A673 (cell line): Measurements from ENCODE around the gene PRPH2. TPM values are rescaled to one million over a fixed set of nuclear protein-coding genes. Genes with fewer than 3 reads are reported as not detected.
A peak's percentile ranks its signal among the peaks of the same experiment; 100 is the strongest.

Experiments used
- BruUV-seq: library from RNA; stranded (reverse); fragments of 400-500 nt; replicated peaks from 2 replicates; lab custom pipeline; 2021; lab: Mats Ljungman, UMichigan
- CTCF ChIA-PET: fragments of 300-600 bp; sonication (Branson Sonifier 250); formaldehyde crosslinking; loops from one replicate; lab custom pipeline; 2022; ENCODE audit warnings: antibody characterized with exemption; lab: Charles Lee
- POLR2A ChIA-PET: fragments of 300-600 bp; sonication (Branson Sonifier 250); formaldehyde crosslinking; loops from one replicate; lab custom pipeline; 2022; ENCODE audit warnings: antibody characterized with exemption; ENCODE audit not compliant: low non-redundant PET; lab: Charles Lee
- DNase-seq: peaks from one replicate; pipeline ENCODE4 v3.0.0-alpha.2; 2015; ENCODE audit warnings: low spot score
- H3K27ac ChIP-seq: fragments of 200-600 bp; sonication (generic); 2 replicates; pipeline ENCODE4 v1.5.1; 2016; ENCODE audit warnings: mixed run types, low read depth, mild to moderate bottlenecking, mixed read lengths, antibody characterized with exemption, low read length; ENCODE audit not compliant: poor library complexity, severe bottlenecking
- H3K27me3 ChIP-seq: fragments of 200-600 bp; sonication (generic); replicated peaks from 2 replicates; pipeline ENCODE4 v1.6.1; 2017; ENCODE audit warnings: mixed run types, low read depth, mild to moderate bottlenecking, mixed read lengths, antibody characterized with exemption, low read length; ENCODE audit not compliant: insufficient read depth, poor library complexity
- H3K36me3 ChIP-seq: fragments of 200-600 bp; sonication (generic); 2 replicates; pipeline ENCODE4 v1.6.1; 2016; ENCODE audit warnings: mixed run types, mild to moderate bottlenecking, mixed read lengths, antibody characterized with exemption, low read length; ENCODE audit not compliant: insufficient read depth, poor library complexity, severe bottlenecking
- H3K4me1 ChIP-seq: fragments of 200-600 bp; sonication (generic); 2 replicates; pipeline ENCODE4 v1.6.1; 2017; ENCODE audit warnings: mixed run types, mild to moderate bottlenecking, mixed read lengths, antibody characterized with exemption, low read length; ENCODE audit not compliant: insufficient read depth, poor library complexity, severe bottlenecking
- H3K4me3 ChIP-seq: fragments of 200-600 bp; sonication (generic); 2 replicates; pipeline ENCODE4 v1.5.1; 2016; ENCODE audit warnings: low read depth, mixed run types, mild to moderate bottlenecking, mixed read lengths, low read length; ENCODE audit not compliant: poor library complexity, severe bottlenecking
- H3K9me3 ChIP-seq: fragments of 200-600 bp; sonication (generic); 2 replicates; pipeline ENCODE4 v1.6.1; 2016; ENCODE audit warnings: mixed run types, low read depth, mild to moderate bottlenecking, mixed read lengths, antibody characterized with exemption, low read length; ENCODE audit not compliant: poor library complexity, severe bottlenecking
- CTCF ChIP-seq: fragments of 300-800, 200-600 bp; sonication (generic); conservative IDR thresholded peaks from 2 replicates; pipeline ENCODE4 v1.5.1; 2017; ENCODE audit warnings: low read depth, mild to moderate bottlenecking, antibody characterized with exemption, low read length, moderate library complexity, mixed read lengths
- EZH2 ChIP-seq: fragments of 200-600 bp; sonication (generic); IDR thresholded peaks from 2 replicates; pipeline ENCODE4 v1.6.1; 2017; ENCODE audit warnings: borderline replicate concordance, low read depth, mild to moderate bottlenecking, mixed read lengths, antibody characterized with exemption, low read length; ENCODE audit not compliant: poor library complexity, severe bottlenecking
- intact Hi-C: fragments of 100-400 bp; cut with micrococcal nuclease; formaldehyde crosslinking; loops from one replicate; pipeline ENCODE4 v1.10.0; 2022; ENCODE audit not compliant: unreplicated experiment
- total RNA-seq: library from RNA; stranded (reverse); gene quantifications from 2 replicates; pipeline ENCODE4 v1.2.3, GENCODE V29; 2021

PRPH2 gene
- total RNA-seq, 1 experiment from 2014 or later = 0.41 TPM

DNA sequence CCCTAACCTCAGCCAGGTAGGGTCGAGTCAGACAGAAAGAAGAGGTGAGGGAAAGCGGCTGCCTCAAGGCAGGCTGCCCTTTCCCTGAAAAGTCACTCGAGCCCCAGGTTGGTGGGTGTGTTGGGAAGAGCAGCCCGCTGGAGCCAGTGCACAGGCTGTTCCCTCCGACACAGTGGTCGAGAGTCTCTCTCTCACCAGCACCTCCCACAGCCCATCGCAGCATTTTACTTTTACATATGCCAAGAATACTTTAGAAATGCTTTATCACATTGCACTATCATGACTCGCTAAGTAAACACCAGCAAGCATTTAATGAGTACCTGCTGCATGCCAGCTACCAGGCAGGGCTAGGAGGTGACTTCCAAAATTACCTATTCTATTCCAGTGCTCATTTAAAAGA lies 1.7 kb downstream of the PRPH2 start:
- Histone ChIP-seq H3K4me3 (no peak overlapping the region), H3K4me1 (no peaks in the 10 kb centered on the region), H3K9me3 (no peaks in the 10 kb centered on the region), H3K27ac (no peak overlapping the region), H3K36me3 (no peaks in the 10 kb centered on the region), H3K27me3 (no peaks in the 10 kb centered on the region)
- TF ChIP-seq EZH2 = no peak
- no peak for TF ChIP-seq CTCF
- intact Hi-C loops = loop anchor here (10.0 kb wide), 2 partner anchors 156 to 506 kb away; partner anchors contain the start of genes MRPS10 and UBR2
- no peak for DNase-seq
- ChIA-PET POLR2A (no interaction called here), CTCF (no interaction called here)
- BruUV-seq = no TSS peak

GRCh38 chr6:42715871-42716270 lies 6.5 kb downstream of the PRPH2 start:
- no peaks in the 10 kb centered on the region for H3K4me1 ChIP-seq
- BruUV-seq = no TSS peak
- no peak for DNase-seq
- no peak overlapping the region for H3K27ac ChIP-seq
- intact Hi-C loops = no loop called here
- no peaks in the 10 kb centered on the region for H3K27me3 ChIP-seq
- POLR2A ChIA-PET = no interaction called here
- TF ChIP-seq CTCF (no peak), EZH2 (no peak)
- no peak overlapping the region for H3K4me3 ChIP-seq
- H3K9me3 ChIP-seq = no peaks in the 10 kb centered on the region
- H3K36me3 ChIP-seq = no peaks in the 10 kb centered on the region
- CTCF ChIA-PET = no interaction called here

DNA sequence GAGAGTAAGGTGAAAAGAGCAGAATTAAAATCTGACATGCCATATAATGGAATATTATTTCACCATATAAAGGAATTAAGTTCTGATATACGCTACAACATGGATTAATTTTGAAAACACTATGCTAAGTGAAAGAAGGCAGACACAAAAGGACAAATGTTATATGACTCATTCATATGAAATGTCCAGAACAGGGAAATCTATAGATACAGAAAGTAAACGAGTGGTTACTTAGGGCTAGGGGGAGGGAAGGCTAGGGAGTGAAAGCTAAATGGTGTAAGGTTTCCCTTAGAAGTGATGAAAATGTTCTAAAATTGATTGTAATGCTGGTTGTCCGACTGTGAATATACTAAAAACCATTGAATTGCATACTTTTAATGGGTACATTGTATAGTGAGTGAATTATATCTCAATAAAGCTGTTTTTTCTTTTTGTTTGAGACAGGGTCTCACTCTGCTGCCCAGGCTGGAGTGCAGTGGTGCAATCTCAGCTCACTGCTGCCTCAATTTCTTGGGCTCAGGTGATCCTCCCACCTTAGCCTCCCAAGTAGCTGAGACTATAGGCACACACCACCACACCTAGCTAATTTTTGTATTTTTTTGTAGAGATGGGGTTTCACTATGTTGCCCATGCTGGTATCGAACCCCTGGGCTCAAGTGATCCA lies 8.2 kb downstream of the PRPH2 start:
- no TSS peak for BruUV-seq
- peak; percentile 27 for DNase-seq
- no peak for TF ChIP-seq CTCF
- TF ChIP-seq EZH2 = no peak
- Histone ChIP-seq H3K4me3 (no peak overlapping the region), H3K27ac (no peak overlapping the region), H3K9me3 (no peaks in the 10 kb centered on the region), H3K36me3 (no peaks in the 10 kb centered on the region), H3K4me1 (no peaks in the 10 kb centered on the region), H3K27me3 (no peaks in the 10 kb centered on the region)
- POLR2A ChIA-PET = no interaction called here
- CTCF ChIA-PET = interaction anchor here (1.2 kb wide), 1 partner anchor 12 kb away, joined by 4 read pairs; no protein-coding TSS in a partner anchor
- intact Hi-C loops = no loop called here
